IPS-18a (cell line): ENCODE measurements around the gene TP53.
"Not testable (repeated sequence)": the region's sequence is repeated elsewhere in the genome, so short reads cannot be mapped to it uniquely, and the experiment has no call there.

ENCODE experiments used
- H3K27ac ChIP-seq: one replicate; pipeline ENCODE4 v1.5.1; 2013; ENCODE audit warnings: low read length
- H3K27me3 ChIP-seq: one replicate; pipeline ENCODE4 v1.6.1; 2013; ENCODE audit warnings: mild to moderate bottlenecking, low read length; ENCODE audit not compliant: control insufficient read depth, insufficient read depth
- H3K36me3 ChIP-seq: one replicate; pipeline ENCODE4 v1.6.1; 2013; ENCODE audit warnings: low read depth, low read length; ENCODE audit not compliant: control insufficient read depth
- H3K4me1 ChIP-seq: one replicate; pipeline ENCODE4 v1.6.1; 2013; ENCODE audit warnings: low read depth, low read length; ENCODE audit not compliant: control insufficient read depth
- H3K4me3 ChIP-seq: one replicate; pipeline ENCODE4 v1.5.1; 2013; ENCODE audit warnings: low read length
- H3K9ac ChIP-seq: one replicate; pipeline ENCODE4 v1.6.1; 2013; ENCODE audit warnings: mild to moderate bottlenecking, low read length, moderate library complexity
- H3K9me3 ChIP-seq: one replicate; pipeline ENCODE4 v1.6.1; 2013; ENCODE audit warnings: low read depth, low read length; ENCODE audit not compliant: control insufficient read depth

The TP53 gene

DNA sequence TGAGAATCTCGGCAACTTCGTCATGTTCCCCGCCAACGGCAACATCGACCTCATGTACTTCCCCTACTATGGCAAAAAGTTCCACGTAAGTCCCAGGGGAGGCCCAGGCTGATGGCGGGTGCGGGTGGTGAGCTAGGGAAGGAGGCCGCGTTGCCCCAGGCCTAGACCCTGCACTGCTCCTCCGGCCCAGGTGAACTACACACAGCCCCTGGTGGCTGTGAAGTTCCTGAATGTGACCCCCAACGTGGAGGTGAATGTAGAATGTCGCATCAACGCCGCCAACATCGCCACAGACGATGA lies 31.8 kb downstream of the TP53 start:
- Histone ChIP-seq H3K27ac (no peak overlapping the region), H3K9me3 (no peaks in the 10 kb centered on the region), H3K9ac (no peak overlapping the region), H3K4me3 (no peak overlapping the region), H3K4me1 (peaks cover 17% of the 10 kb centered on the region), H3K27me3 (peaks cover 20% of the 10 kb centered on the region), H3K36me3 (no peaks in the 10 kb centered on the region)

DNA sequence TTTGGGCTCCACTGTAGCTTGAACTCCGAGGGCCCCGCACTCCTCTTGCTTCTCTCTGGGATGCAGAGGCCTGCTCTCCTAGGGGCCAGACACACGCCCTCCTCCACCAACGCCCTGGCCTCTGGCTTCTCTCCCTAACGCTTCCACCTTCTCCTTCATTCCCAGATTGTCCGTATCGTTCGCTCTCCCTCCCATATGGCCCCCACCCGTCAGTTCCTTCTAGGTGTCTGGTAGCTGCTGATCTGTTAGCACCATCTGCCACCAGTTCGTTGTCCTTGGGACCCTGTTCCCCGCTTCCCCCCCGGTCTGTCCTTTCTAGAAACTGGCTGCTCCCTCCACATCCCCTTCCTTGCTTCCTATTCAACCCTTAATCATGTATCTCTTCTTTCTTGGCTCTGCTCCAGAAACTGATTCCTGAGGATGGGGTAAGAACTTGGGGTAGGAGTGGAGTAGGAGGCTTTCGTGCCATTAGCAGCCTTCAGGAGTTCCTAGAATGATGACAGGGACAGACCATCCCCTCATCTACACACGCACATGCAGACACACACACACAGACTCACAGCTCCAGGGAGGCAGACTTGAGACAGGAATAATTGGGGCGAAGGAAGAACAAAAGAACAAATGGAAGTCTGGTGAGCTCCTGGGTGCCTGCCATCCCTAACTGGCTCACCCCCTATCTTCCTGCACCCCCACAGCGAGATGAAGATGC lies 32.3 kb downstream of the TP53 start:
- no peaks in the 10 kb centered on the region for H3K36me3 ChIP-seq
- peaks cover 23% of the 10 kb centered on the region for H3K27me3 ChIP-seq
- no peak overlapping the region for H3K4me3 ChIP-seq
- H3K4me1 ChIP-seq: peaks cover 20% of the 10 kb centered on the region
- H3K9me3 ChIP-seq: no peaks in the 10 kb centered on the region
- H3K27ac ChIP-seq: no peak overlapping the region
- no peak overlapping the region for H3K9ac ChIP-seq

DNA sequence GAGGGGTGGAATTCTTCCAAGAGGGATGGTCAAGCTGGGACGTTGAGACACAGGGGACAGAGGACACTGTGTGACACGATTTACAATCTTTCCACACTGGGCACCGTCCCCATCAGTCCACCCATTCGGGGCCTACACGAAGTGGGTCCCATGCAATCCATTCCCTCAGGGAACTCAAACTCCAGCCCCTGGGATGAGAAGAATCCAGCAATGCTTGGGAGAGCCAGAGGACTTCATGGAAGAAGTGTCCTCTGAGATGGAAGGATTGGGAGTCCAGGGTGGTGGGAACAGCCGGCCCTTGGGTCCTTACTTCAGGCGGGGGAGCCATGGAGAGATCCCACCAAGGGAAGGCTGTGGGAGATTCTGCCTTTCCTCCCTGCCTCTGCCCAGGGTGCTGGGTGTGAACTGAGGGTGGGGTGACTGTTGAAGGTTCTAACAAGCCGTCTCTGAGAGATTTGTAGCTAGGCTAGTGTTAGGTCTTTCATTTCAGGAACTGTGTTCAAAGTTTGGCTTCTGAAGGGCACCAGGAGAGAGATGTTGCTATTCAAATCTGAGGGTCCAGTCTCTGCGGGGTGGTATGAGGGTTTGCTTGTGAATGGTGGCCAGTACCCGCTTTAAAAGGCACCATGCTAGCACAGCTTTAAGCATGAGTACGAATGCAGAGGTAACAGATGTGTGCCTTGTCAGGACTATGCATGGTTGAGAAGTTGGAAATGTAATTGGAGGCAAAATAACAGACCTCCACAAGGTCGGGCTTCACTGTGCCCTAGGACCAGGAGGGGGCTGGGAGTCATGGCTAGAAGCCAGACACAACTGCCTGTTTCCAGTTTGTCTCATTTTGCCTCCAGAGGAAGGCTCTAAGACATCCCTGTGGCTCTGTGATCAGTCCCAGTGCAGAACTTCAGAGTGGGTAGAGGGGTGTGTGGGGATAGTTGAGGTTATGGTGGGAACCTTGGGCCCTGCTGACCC lies 34.6 kb downstream of the TP53 start:
- Histone ChIP-seq H3K4me1 (peaks cover 18% of the 10 kb centered on the region), H3K36me3 (no peaks in the 10 kb centered on the region), H3K4me3 (peak overlapping the region; percentile 68), H3K27ac (no peak overlapping the region), H3K27me3 (peaks cover 26% of the 10 kb centered on the region), H3K9me3 (no peaks in the 10 kb centered on the region), H3K9ac (no peak overlapping the region)

DNA sequence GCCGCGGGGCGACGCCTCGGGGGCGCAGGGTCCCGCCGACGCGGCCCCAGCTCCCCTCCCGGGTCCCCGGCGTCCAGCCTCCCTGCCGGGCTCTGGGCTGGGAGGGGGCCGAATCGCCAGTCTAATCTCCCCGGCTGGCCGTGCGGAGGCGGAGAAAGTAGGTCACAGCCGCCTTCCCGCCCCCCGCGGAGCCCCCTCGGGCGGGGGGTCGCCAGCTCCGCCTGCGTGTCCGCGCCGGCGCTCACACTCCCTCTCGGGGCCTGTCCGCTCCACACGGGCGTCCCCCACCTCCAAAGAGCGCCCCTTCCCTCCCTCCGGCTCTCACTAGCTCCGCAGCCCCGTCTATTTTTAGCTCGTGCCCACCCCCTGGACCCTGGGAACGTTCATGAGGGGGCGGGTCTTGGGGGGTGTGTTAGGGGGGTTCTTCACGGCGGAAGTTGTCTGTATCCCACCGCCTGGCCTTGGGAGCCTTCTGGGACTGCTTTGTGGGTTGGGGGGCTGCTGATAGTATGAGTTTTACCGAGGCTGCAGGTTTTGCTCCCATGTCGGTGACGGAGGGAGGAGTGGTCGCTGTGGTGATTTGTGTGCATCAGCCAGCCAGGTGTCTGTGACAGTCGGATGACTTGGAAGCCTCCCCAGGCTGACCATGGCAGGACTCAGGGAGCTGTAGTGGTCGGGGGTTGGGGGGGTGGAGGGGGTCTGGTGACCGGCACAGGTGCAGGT lies 35.5 kb downstream of the TP53 start:
- Histone ChIP-seq H3K4me1 (peaks cover 12% of the 10 kb centered on the region), H3K9ac (no peak overlapping the region), H3K4me3 (peak overlapping the region; percentile 68), H3K9me3 (no peaks in the 10 kb centered on the region), H3K27ac (no peak overlapping the region), H3K27me3 (peaks cover 26% of the 10 kb centered on the region), H3K36me3 (no peaks in the 10 kb centered on the region)

DNA sequence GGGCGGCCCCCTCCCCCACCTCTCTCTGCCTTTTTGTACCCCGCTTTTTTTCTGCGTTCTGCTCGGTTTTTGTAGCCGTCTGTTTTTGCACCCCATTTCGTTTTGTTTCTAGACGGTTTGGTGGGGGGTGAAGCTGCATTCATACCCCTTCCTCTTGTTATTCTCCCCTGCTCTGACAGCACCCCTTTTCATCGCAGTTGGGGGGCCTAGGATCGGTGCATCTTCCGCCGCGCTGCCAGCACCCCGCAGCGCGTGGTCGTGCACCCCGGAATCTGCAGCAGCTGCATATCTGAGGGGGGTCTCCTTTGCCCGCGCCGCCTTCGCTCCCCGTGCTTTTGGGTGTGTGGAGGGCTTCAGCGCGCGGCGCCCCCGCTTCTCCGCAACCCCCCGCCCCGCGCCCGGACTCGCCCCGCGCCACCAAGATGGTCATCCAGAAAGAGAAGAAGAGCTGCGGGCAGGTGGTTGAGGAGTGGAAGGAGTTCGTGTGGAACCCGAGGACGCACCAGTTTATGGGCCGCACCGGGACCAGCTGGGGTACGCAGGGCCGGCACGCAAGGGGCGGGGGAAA lies 36.1 kb downstream of the TP53 start:
- Histone ChIP-seq H3K27ac (no peak overlapping the region), H3K9me3 (no peaks in the 10 kb centered on the region), H3K27me3 (peaks cover 26% of the 10 kb centered on the region), H3K4me3 (peak overlapping the region; percentile 68), H3K4me1 (peaks cover 7% of the 10 kb centered on the region), H3K9ac (no peak overlapping the region), H3K36me3 (no peaks in the 10 kb centered on the region)

DNA sequence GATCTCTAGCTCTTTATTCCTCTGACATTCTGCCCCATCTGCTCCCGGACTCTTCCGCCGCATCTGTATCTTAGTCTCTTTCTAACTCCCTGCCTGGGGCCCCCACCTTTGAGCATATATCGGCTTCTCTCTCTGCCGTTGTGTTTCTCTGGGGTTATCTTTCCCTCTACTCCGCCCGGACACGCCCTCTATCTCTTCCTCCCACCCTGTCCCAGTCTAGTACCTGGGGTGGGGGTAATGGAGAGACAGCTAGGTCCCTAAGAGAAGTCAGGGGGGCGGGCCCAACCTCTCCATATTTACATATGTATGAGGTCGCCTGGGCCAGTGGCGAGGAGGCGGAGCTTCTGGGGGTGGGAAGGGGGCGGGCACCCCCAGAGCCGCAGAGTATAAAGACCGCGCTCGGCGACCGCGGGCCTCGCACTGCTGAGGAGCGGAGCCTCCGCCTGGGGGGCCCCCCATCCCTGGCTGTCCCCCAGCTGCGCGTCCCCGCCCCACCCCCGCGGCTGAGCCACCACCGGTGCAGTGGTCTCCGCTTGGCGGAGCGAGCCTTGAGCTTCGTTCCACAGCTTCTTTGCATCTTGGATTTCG lies 36.7 kb downstream of the TP53 start, which contains the start of gene ATP1B2:
ATP1B2 (plus strand) TSS at position 418 of the 588 bp plus-strand sequence. CDS start 593 bp downstream, outside the sequence.
- no peaks in the 10 kb centered on the region for H3K36me3 ChIP-seq
- no peaks in the 10 kb centered on the region for H3K9me3 ChIP-seq
- no peak within 1 kb of the TSS for H3K9ac ChIP-seq
- H3K27ac ChIP-seq: no peak within 1 kb of the TSS
- H3K27me3 ChIP-seq: peaks cover 26% of the 10 kb centered on the region
- H3K4me1 ChIP-seq: peaks cover 7% of the 10 kb centered on the region
- H3K4me3 ChIP-seq: peak within 1 kb of the TSS; percentile 68

DNA sequence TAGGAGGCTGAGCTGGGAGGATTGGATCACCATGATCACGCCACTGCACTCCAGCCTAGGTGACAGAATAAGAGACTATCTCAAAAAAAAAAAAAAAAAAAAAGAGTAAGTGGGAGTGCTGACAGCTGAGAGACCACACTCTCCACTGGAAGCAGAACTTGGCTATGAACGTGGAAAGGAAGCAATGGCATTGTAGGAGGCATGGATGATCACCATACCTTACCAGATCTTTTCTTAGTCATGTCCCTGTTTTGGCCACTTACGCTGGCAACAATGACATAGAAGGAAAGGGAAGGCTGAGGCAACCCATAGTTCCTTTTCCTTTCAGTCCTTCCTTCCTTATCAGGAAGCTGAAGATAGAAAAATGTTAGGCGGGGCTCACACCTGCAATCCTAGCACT lies 40.3 kb downstream of the TP53 start:
- Histone ChIP-seq H3K27ac (no peak overlapping the region), H3K27me3 (peaks cover 16% of the 10 kb centered on the region), H3K9ac (no peak overlapping the region), H3K4me1 (peaks cover 7% of the 10 kb centered on the region), H3K36me3 (no peaks in the 10 kb centered on the region), H3K4me3 (no peak overlapping the region), H3K9me3 (no peaks in the 10 kb centered on the region)

DNA sequence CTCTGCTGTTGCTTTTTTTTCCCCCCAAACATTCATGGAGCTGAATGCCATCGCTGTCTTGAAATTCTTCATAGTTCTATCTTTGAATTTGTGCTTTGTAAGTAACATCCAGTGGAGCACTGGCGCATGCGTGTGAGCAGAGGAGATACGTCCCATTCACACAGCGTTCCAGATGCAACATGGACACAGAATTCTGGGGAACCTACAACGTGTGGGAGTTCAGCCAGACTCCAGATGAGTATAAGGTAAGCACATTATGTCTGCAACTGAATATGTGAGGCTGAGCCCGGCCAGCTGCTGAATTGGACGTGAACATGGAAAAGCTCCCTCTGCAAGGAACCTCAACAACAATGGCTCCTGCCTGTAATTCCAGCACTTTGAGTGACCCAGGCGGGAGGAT lies 40.8 kb downstream of the TP53 start:
- Histone ChIP-seq H3K4me1 (peaks cover 7% of the 10 kb centered on the region), H3K4me3 (no peak overlapping the region), H3K9me3 (no peaks in the 10 kb centered on the region), H3K36me3 (no peaks in the 10 kb centered on the region), H3K27ac (no peak overlapping the region), H3K27me3 (peaks cover 12% of the 10 kb centered on the region), H3K9ac (no peak overlapping the region)

DNA sequence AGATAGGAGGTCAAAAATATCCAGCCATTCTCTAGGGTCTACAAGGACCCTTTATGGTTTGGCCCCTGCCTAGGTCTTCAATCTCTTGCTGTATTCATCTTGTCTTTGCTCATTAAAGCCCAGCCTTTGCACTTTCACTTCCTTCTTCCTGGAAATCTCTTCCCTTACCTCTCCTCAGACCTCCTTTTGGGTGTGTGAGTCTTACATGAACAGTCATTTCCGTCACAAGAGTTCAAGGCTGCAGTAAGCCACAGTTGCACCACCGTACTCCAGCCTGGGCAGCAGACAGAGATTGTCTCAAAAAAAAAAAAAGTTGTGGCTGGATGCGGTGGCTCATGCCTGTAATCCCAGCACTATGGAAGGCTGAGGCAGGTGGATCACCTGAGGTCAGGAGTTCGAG lies 42.5 kb downstream of the TP53 start:
- H3K36me3 ChIP-seq: no peaks in the 10 kb centered on the region
- no peak overlapping the region for H3K27ac ChIP-seq
- H3K9ac ChIP-seq: no peak overlapping the region
- no peaks in the 10 kb centered on the region for H3K9me3 ChIP-seq
- no peaks in the 10 kb centered on the region for H3K4me1 ChIP-seq
- H3K27me3 ChIP-seq: peaks cover under 1% of the 10 kb centered on the region
- H3K4me3 ChIP-seq: no peak overlapping the region

DNA sequence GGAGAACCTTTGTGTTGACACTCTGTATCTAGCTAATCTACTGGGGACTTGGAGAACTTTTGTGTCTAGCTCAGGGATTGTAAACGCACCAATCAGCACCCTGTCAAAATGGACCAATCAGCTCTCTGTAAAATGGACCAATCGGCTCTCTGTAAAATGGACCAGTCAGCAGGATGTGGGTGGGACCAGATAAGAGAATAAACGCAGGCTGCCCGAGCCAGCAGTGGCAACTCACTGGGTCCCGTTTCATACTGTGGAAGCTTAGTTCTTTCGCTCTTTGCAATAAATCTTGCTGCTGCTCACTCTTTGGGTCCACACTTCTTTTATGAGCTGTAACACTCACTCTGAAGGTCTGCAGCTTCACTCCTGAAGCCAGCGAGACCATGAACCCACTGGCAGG lies 45.7 kb downstream of the TP53 start:
- H3K27me3 ChIP-seq, H3K9me3 ChIP-seq, H3K4me1 ChIP-seq, H3K36me3 ChIP-seq, H3K4me3 ChIP-seq, H3K27ac ChIP-seq, H3K9ac ChIP-seq: not testable (repeated sequence)

DNA sequence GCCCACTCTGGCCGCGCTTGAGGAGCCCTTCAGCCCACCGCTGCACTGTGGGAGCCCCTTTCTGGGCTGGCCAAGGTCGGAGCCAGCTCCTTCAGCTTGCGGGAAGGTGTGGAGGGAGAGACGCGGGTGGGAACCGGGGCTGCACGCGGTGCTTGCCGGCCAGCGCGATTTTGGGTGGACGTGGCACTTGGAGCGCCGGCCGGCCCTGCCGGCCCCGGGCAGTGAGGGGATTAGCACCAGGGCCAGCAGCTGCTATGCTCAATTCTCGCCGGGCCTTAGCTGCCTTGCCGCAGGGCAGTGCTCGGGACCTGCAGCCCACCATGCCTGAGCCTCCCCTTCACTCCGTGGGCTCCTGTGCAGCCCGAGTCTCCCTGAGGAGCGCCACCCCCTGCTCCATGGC lies 46.5 kb downstream of the TP53 start:
- Histone ChIP-seq H3K4me1 (peaks cover 8% of the 10 kb centered on the region), H3K9me3 (no peaks in the 10 kb centered on the region), H3K9ac (no peak overlapping the region), H3K4me3 (no peak overlapping the region), H3K27me3 (no peaks in the 10 kb centered on the region), H3K27ac (no peak overlapping the region), H3K36me3 (no peaks in the 10 kb centered on the region)
